Mucosa of rectum (tissue), 2 donors: ENCODE results near the gene PIH1D2.
"Not testable (repeated sequence)": the region's sequence is repeated elsewhere in the genome, so short reads cannot be mapped to it uniquely, and the experiment has no call there.

Experiments used
- H3K27ac ChIP-seq, 2 donors: one replicate each; pipeline ENCODE4 v1.7.0; 2013; ENCODE audit warnings: inconsistent platforms in 2 of 2, low read depth in 2 of 2, low read length in 2 of 2
- H3K27me3 ChIP-seq, 2 donors: one replicate each; pipeline ENCODE4 v1.7.0; 2013; ENCODE audit warnings: low read length in 2 of 2; ENCODE audit not compliant: control insufficient read depth in 2 of 2, insufficient read depth in 2 of 2
- H3K36me3 ChIP-seq, 2 donors: one replicate each; pipeline ENCODE4 v1.7.0; 2013; ENCODE audit warnings: low read length in 2 of 2; ENCODE audit not compliant: control insufficient read depth in 2 of 2, insufficient read depth in 2 of 2
- H3K4me1 ChIP-seq, 2 donors: one replicate each; pipeline ENCODE4 v1.7.0; 2013; ENCODE audit warnings: low read length in 2 of 2, mild to moderate bottlenecking in 1 of 2; ENCODE audit not compliant: control insufficient read depth in 2 of 2, insufficient read depth in 2 of 2
- H3K4me3 ChIP-seq, 2 donors: one replicate each; pipeline ENCODE4 v1.7.0; 2013; ENCODE audit warnings: low read length in 2 of 2
- H3K9ac ChIP-seq, 2 donors: one replicate each; pipeline ENCODE4 v1.7.0; 2013; ENCODE audit warnings: low read length in 2 of 2, low read depth in 1 of 2, mild to moderate bottlenecking in 1 of 2
- H3K9me3 ChIP-seq, 2 donors: one replicate each; pipeline ENCODE4 v1.7.0; 2013; ENCODE audit warnings: low read length in 2 of 2; ENCODE audit not compliant: control insufficient read depth in 2 of 2
- donor health status: healthy.
- donor health status: Normal muscosa, but diverticular disease.

Gene PIH1D2

GRCh38 chr11:112100462-112100861, 26.6 kb upstream of the PIH1D2 start:
- Histone ChIP-seq H3K9me3 (no peaks in the 10 kb centered on the region), H3K4me1 (no peaks in the 10 kb centered on the region), H3K9ac (no peak overlapping the region), H3K27ac (no peak overlapping the region), H3K36me3 (peaks cover 9 to 19% of the 10 kb centered on the region in 2 donors), H3K27me3 (no peaks in the 10 kb centered on the region), H3K4me3 (no peak overlapping the region)

GRCh38 chr11:112097734-112098528, 24.1 kb upstream of the PIH1D2 start:
- Histone ChIP-seq H3K9ac (no peak overlapping the region), H3K36me3 (peaks cover 12 to 24% of the 10 kb centered on the region in 2 donors), H3K27ac (no peak overlapping the region)

GRCh38 chr11:112096194-112096593, 22.4 kb upstream of the PIH1D2 start:
- Histone ChIP-seq H3K27me3 (no peaks in the 10 kb centered on the region), H3K36me3 (peaks cover 28 to 41% of the 10 kb centered on the region in 2 donors), H3K9me3 (no peaks in the 10 kb centered on the region), H3K4me3 (no peak overlapping the region), H3K9ac (no peak overlapping the region), H3K27ac (no peak overlapping the region), H3K4me1 (no peaks in the 10 kb centered on the region)

More at GRCh38 chr11:112097734-112098528, 24.1 kb upstream of the PIH1D2 start:
- Histone ChIP-seq H3K4me3 (no peak overlapping the region), H3K9me3 (no peaks in the 10 kb centered on the region), H3K27me3 (no peaks in the 10 kb centered on the region), H3K4me1 (no peaks in the 10 kb centered on the region)

GRCh38 chr11:112095302-112095701, 21.5 kb upstream of the PIH1D2 start:
- H3K4me1 ChIP-seq, H3K27me3 ChIP-seq, H3K4me3 ChIP-seq, H3K9ac ChIP-seq, H3K9me3 ChIP-seq, H3K27ac ChIP-seq: not testable (repeated sequence)
- H3K36me3 ChIP-seq = peaks cover 32 to 47% of the 10 kb centered on the region in 2 donors

GRCh38 chr11:112087212-112087611, 13.4 kb upstream of the PIH1D2 start:
- Histone ChIP-seq H3K4me1 (peaks cover 23 to 24% of the 10 kb centered on the region in 2 donors), H3K9me3 (no peaks in the 10 kb centered on the region), H3K9ac (peak overlapping the region; percentile 76 to 84), H3K27me3 (no peaks in the 10 kb centered on the region), H3K27ac (peak overlapping the region; percentile 68 to 82), H3K4me3 (peak overlapping the region; percentile 84 to 98), H3K36me3 (peaks cover 58 to 66% of the 10 kb centered on the region in 2 donors)

GRCh38 chr11:112086422-112087191, 12.8 kb upstream of the PIH1D2 start, which contains the start of the genes SDHD and TIMM8B:
Gene SDHD (plus strand): TSS chr11:112086873. CDS start chr11:112086908, 35 bp downstream.
Gene TIMM8B (minus strand): TSS chr11:112086756. CDS start chr11:112086723, 33 bp downstream.
- Histone ChIP-seq H3K36me3 (peaks cover 57 to 64% of the 10 kb centered on the region in 2 donors), H3K4me3 (peak within 1 kb of the TSS; percentile 84 to 98), H3K27me3 (no peaks in the 10 kb centered on the region), H3K9ac (peak within 1 kb of the TSS; percentile 76 to 84), H3K4me1 (peaks cover 23 to 24% of the 10 kb centered on the region in 2 donors), H3K9me3 (no peaks in the 10 kb centered on the region), H3K27ac (peak within 1 kb of the TSS; percentile 68 to 82)

GRCh38 chr11:112085822-112086421, 12.1 kb upstream of the PIH1D2 start:
- Histone ChIP-seq H3K27ac (peak overlapping the region; percentile 37 to 82), H3K27me3 (no peaks in the 10 kb centered on the region), H3K36me3 (peaks cover 50 to 59% of the 10 kb centered on the region in 2 donors)

GRCh38 chr11:112082729-112083128, 8.9 kb upstream of the PIH1D2 start:
- H3K9me3 ChIP-seq = no peaks in the 10 kb centered on the region
- H3K9ac ChIP-seq = no peak overlapping the region
- no peak overlapping the region for H3K4me3 ChIP-seq
- H3K27me3 ChIP-seq = no peaks in the 10 kb centered on the region
- no peak overlapping the region for H3K27ac ChIP-seq
- H3K36me3 ChIP-seq = peaks cover 42 to 57% of the 10 kb centered on the region in 2 donors
- H3K4me1 ChIP-seq = peaks cover 12 to 15% of the 10 kb centered on the region in 2 donors

More at GRCh38 chr11:112085822-112086421, 12.1 kb upstream of the PIH1D2 start:
- H3K9ac ChIP-seq = peak overlapping the region; percentile 76 to 84
- H3K4me3 ChIP-seq = peak overlapping the region; percentile 84 to 98
- H3K9me3 ChIP-seq = no peaks in the 10 kb centered on the region
- peaks cover 23 to 24% of the 10 kb centered on the region in 2 donors for H3K4me1 ChIP-seq

GRCh38 chr11:112062923-112063322, 10.9 kb downstream of the PIH1D2 start:
- Histone ChIP-seq H3K36me3 (peaks cover 25 to 40% of the 10 kb centered on the region in 2 donors), H3K9ac (no peak overlapping the region)

More at GRCh38 chr11:112062923-112063322, 10.9 kb downstream of the PIH1D2 start:
- H3K9me3 ChIP-seq = no peaks in the 10 kb centered on the region
- H3K27ac ChIP-seq = no peak overlapping the region
- no peaks in the 10 kb centered on the region for H3K27me3 ChIP-seq
- H3K4me1 ChIP-seq = no peaks in the 10 kb centered on the region
- no peak overlapping the region for H3K4me3 ChIP-seq
